ENCODE measurements around the gene BEST1.
"Not testable (repeated sequence)": the region's sequence is repeated elsewhere in the genome, so short reads cannot be mapped to it uniquely, and the experiment has no call there.

Gene BEST1

DNA sequence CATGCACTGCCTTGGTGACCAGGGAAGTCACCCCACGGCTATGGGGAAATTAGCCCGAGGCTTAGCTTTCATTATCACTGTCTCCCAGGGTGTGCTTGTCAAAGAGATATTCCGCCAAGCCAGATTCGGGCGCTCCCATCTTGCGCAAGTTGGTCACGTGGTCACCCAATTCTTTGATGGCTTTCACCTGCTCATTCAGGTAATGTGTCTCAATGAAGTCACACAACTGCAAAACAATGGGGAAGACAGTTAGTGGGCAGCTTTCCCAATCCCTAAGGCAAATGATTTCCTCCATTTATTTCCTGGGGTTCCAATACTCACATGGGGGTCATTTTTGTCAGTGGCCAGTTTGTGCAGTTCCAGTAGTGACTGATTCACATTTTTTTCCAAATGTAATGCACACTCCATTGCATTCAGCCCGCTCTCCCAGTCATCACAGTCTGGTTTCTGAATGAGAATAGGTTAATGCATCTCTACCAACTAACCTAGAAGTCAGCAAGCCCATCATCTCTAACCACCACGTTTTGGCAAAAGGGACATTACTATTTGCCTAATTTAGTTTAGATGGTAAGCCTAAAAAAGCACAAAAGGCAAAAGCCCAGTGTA lies 14.6 kb downstream of the BEST1 start:
- DNase-seq, result not testable (repeated sequence)

DNA sequence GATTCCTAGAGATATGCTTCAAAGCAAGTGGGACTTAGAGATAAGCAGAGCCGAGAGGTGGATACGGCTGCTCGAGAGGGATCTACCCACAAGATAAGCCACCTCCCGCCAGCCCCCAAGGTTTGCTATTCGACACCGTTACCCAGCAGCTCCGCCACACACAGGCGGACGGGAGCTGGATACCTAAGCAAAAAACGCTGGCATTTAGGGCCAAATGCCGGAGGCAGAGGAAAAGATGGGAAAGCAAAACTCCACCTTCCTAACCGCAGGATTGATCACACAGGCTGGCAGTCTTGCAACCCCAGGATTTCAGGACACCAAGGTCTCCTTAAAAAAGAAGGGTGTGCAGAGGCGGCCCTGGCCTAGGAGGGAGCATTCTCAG lies 16.6 kb downstream of the BEST1 start:
- DNase-seq, result peak; percentile 20

DNA sequence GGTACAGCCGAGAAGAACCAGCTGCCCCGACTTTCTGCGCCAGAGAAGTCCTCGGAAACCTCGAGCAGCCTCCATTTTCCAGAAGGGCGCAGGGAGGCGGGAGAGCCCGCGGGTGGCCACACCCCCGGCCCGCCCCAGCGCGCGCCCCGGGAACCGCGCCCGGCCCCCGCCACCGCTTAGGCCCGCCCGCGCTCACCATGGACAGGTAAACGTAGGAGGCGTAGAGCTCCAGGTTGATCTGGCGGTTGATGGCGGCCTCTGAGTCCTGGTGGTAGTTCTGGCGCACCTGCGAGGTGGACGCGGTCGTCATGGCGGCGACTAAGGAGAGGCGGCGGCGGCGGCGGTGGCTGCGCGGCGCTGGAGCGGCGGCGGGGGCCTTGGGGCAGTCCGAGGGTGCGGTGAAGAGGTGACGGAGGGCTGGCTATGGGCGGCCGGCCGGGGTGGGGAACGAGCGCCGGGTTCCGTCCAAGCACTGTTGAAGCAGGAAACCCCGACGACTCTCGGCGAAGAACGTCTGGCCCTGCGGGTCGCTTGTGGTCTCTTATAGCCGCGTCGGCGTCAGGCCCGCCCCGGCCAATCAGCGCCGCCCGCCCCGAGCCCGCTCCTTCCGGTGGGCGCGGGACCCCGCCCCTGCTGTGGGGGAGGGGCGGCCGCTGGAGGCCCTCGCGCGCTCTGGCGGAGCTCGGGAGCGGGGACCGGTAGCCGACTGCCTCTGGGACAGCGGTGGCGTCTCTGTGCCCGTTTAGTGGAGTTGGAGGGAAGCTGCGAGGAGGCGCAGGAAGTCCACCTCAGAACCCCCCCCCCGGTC lies 17.2 kb downstream of the BEST1 start, which contains the start of gene FTH1:
FTH1 (minus strand) TSS at position 519 of the 808 bp plus-strand sequence; CDS start at position 310, 209 bp downstream.
- DNase-seq, result peak; percentile 83

DNA sequence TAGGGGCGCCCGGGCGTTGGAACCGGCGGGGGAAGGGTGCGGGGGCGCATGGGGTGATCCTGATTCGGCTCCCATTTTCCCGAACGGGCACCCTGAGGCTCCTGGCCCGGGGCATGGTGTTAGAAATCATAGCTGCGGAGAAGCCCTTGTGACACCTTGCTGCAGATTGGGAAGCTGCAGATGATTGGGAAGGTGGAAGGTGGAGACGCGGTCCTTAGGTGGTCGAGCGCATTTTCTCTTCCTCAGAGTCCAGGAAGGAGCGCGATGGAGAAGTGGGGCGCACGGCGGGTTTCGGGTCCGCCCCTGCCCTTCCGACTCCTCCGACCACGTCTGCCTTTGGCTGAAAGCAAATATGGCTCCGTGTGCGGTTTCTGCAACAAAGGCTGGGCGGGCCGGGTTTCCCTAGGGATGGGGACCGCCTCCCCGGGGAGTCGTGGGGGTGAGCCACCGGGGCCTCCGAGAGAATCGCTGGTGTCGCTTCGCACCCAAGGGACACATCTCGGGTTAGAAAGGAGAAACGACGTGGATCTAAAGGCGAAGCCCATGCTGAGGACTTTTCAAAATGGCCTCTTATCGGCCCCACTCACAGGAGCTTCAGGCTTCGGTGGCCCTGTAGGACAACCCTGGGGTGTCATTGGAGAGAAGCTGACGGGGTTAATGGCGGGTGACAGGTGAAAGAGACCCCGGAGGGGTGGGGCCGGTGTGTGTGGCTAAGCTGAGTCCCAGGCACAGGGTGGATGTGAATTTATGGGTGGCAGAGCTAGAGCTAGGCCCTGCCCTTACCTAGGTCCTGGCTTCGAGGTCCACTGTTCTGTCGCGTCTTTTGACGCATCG lies 18.0 kb downstream of the BEST1 start:
- no peak for DNase-seq

DNA sequence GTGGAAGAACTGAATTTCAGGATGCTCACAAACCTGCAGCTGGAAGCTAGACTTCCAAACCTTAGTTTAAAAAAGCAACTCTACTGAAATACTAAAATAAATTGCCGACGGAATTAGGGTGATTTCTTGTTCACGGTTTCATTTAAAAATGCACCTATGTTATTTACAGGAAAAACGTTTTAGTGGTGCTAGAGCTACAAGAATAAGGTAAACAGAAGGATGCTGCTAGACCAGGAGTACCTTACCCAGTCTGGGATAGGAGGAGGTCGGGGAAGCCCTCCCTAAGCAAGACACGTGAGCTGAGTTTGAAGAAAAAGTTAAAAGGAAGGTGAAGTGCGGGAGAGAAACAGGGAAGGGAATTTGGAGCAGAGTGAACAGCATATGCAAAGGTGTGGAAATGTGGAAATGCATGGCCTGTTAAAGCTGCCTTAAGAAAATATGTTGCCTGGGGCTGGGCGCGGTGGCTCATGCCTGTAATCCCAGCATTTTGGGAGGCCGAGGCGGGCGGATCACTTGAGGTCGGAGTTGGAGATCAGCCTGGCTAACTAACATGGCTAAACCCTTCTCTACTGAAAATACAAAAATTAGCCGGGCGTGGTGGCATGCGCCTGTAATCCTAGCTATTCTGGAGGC lies 18.7 kb downstream of the BEST1 start:
- no peak for DNase-seq

DNA sequence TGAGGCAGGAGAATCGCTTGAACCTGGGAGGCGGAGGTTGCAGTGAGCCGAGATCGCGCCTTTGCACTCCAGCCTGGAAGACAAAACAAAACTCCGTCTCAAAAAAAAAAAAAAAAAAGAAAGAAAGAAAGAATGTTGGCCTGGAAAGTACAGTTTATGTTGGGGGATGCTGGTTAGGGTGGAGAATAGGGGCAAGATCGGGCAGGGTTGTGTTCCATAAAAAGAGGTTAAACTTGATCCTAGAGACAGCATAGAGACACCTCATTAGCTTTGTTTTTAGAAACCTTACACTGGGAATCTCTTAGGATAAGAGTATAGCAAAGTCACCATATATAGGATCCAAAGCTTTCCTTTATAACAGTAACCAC lies 19.2 kb downstream of the BEST1 start:
- no peak for DNase-seq

DNA sequence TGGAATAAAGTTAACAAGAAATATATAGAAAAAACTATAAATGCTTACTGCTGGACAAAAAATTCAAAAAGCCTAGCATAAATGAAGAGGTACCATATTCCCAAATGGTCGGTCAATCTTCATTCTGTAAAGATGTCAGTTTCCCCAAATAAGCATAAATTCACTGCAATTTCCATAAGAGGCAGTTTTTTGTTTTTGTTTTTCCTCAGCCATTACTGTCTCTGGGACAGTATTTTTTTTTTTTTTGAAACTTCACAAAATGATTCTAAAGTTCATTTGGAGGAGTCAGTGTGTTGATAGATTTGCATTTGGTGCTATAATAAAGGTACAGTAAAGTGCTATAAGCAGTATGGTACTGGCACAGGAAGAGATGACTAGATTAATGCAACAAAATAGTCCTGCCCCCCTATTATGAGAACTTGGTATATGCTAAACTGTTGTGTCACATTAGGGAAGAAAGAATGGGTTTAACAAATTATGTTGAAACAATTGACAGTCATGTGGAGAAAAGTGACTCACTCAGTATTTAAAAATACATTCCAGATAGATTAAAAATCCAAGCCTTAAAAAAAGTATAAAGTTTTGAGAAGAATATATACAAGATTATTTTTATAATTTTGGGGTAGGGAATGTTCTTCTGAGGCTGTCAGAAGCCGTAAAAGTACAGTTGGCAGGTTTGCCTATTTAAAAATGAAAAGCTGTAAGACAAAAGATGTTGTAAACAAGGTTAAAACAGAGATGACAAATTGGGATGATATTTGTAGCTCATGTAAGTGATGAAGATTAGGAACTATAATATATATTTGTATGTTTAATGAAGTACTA lies 19.9 kb downstream of the BEST1 start:
- no peak for DNase-seq

DNA sequence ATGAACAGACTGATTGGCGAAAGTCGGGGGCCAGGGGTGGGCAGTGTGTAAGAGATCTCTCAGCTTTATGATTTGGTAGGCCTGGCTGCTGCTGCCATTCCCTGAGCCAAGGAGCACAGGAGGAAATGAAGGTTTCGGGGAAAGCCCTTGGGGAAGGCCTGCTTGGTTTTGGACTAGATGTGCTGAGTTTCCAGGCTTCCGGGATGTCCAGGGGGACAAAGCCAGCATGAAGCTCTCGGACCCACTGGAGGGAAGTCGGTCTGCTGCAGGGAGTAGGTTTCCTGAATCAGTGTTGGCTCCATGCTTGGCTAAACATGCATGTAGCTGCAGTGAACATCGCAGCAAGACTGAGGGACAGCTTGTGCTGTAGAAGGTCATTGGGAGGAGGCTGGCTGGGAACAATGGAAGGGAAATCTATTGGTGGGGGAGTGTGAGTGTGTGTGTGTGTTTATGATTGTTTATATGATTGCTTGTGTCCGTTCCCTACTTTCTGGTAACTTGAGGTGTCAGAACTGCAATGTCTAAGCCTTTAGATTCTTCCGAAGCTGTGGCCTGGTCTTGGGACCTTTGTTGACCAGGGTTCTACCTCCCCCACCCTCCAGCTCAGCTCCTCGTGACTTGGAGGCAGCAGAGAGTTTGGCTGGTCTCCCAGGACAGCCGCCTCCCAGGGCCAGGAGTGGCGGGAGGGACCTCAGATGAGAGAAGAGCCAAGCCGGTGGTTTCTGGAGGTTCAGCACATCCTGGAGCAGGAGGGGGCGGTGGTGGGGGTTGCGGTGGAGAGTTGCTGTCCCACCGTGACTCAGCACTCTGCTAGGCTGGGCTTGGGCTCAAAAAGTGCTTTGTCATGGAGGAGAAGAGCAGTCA lies 21.3 kb downstream of the BEST1 start:
- peak; percentile 40 for DNase-seq

DNA sequence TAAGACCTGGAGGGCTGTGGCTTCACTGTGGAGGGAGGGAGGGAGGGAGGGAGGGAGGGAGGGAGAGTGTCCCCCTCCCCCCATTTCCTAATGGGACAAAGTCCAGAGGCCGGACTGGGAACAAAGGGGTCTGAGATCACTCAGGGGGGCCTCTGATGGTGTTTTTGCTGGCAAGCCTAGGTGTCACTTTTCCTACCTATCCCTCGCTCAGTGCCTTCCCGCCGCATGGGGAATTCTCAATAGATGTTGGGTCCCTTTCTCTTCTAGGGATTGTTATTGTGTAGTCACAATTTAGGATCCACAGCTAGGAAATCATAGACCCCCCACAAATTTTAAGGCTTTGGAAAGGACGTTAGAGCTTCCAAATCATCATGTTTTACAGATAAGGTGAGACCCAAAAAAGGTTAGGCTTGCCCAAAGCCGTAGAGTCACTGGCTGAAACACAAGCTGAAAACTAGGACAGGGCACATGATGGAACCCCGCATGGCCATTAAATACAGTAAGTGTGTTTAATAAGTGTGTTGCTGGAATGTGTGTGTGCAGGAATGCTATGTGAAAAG lies 22.0 kb downstream of the BEST1 start:
- no peak for DNase-seq

DNA sequence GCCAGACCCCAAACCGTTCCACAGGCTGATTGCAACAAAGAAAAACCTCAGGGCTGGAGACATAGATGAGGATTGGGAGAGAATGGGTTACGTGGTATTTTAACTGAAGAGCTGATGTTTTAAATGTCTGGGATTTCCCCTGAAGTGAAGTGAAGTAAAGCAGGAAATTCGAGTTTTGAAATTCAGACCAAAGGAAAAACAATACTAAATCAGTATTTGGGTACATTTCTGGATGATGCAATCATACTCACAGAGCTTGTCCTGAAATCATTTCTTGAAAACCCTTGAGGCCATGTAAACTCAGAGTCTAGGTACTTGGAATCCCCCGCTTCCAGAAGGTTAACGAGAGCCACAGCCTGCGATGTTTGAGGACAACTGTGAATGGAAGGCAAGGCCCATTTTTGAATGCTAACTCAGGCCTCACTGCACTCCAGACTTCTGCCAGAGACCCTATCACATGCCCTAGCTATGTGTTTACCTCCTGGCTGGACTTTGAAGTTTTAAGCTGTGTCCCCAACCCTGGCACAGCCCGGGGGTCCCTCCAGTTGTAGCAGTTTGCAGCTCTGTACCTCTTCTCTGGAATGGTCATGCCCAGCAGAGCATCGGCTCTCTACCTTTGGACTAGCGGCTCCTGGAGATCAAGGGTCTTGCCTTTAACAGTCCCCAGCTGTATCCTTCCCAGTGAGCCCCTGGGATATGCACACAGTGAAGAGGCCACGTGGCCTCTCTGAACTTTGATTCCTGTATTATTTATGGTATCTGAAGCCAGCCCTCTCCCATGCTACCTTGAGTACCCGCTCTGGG lies 22.7 kb downstream of the BEST1 start:
- DNase-seq, result no peak

DNA sequence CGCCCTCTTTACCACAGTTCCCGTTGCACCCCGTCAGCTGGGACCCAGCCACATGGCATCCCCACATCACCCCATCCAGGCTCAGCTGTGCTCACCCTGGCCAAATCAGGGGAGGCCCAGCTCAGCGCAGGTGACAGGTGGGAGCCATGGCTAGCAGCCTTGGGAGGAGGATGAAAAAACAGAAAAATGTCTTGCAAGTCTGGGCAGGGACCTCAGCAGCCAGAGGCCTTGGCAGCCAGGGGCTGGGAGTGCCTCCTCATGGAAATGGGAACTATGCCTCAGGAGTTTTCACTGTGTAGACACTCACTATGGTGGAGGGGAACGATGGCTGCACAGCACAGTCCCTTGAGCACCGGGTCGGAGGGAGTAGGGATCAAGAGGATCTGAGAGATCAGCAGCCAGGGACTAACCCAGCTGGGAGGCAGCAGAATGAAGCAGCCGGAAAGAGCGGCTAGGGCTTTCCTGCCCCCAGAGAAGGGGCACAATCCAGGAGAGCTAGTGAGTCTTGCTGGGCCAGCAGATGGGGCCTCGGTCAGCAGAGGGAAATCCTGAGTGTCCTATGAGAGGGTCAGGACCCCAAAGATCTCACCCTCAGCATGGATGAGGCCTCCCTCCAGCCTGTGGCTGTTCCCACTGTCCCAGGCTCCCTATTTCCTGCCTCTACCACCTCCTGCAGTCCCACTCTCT lies 23.5 kb downstream of the BEST1 start:
- DNase-seq, result no peak

DNA sequence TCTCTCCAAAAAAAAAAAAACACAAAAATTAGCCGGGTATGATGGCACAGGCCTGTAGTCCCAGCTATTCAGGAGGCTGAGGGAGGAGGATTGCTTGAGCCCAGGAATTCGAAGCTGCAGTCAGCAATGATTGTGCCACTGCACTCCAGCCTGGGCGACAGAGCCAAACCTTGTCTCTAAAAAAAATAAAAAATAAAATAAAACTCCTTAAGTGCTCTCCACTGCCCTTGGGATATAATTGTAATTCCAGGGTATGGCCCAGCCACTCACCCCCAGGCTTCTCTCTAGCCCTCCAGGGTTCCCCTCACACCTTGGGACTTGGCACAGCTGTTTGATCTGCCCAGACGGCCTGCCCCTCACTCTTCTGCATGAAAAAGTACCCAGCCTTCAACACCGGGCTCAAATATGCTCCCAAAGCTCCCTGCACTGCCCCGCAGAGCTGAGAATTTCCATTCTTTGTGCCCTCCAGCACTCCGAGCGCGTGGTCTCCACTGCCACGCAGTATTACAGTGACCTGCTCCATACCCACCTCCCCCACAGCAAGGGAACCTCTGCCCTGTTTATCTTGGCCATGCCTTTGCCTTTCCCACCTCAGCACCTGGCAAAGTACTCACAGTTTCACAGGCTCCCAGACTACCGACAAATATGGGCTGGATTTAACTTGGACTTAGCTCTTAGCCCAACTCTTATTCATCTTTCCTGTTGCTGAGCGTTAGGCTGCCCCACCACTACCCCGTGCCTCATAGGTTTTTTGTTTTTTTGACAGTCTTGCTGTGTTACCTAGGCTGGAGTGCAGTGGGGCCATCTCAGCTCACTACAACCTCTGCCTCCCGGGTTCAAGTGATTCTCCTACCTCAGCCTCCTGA lies 24.8 kb downstream of the BEST1 start:
- no peak for DNase-seq

DNA sequence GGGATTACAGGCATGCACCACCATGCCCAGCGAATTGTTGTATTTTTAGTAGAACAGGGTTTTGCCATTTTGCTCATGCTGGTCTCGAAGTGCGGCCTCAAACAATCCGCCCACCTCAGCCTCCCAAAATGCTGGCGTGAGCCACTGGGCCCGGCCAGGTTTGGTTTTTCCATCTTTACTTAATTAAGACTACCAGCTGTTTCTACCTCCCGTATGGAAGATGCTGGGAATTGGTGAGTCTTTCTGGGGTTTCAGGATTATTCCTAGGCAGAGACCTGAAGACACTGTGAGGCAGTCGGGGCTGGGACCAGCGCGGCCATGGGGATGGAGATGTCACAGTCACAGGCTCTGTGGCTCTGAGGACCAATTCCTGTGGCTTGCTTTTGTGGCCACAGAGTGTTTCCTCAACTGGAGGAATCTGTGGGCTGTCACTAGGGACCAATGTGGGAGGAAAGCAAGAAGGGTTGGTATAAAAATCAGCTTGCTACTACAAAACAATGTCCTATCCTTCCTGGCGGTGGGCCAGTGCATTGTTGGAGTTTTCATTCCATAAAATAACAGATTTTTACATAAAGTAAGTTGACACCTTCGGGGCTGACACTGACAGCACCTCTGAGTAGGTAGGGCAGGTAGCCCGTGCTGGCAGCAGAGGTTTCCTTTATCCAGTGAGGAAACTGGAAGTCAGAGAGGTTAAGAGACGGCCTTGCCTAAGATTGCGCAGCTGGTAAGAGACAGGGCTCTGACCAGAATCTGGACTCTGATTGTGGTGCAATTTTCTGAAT lies 25.7 kb downstream of the BEST1 start:
- no peak for DNase-seq

DNA sequence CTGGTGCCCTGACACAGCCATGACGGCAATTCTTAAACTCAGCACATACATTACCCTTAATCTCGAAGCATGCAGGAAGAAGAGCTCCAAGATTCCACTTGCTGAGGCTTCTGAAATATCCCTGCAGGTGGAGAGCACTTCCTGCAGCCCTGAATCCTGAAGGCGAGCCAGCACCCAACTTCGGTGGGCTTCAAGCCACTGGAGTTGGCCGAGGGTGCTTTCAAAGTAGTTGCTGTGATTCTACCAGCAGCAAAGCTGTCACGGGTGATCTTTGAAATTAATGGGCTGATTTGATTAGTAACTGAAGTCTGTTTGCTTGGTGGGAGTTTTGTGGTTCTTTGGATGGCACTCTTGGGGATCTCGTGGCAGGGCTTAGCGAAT lies 26.3 kb downstream of the BEST1 start:
- DNase-seq, result no peak

DNA sequence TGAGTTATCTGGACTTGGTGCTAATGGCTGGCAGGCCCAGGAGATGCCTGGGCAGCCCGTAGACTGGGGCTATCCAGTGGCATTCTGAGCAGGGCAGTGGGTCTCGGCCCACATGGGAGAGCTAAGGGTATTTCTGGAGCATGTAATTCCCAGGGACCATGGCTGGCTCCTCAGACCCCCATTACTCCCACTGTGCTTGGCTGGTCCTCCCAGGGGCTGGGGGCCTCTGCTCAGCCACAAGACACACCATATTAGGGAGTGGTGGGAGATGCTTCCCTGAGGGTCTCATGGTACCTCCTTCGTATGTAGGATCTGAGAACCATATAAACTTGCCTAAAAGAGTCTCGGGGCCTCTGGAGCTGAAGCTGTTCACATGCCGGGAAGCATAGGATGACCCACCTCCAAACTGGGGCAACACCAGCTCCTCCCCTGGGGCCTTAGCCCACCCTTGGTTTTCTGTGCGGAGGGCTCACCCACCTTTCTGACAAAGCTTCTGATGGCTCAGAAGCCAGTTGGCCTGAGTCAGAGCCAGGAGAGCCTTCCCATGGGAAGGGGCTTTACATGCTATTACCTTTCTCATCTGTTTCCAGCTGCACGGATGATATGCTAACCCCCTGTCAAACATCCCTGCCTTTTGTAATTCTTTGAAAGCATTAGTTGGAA lies 26.8 kb downstream of the BEST1 start:
- no peak for DNase-seq

DNA sequence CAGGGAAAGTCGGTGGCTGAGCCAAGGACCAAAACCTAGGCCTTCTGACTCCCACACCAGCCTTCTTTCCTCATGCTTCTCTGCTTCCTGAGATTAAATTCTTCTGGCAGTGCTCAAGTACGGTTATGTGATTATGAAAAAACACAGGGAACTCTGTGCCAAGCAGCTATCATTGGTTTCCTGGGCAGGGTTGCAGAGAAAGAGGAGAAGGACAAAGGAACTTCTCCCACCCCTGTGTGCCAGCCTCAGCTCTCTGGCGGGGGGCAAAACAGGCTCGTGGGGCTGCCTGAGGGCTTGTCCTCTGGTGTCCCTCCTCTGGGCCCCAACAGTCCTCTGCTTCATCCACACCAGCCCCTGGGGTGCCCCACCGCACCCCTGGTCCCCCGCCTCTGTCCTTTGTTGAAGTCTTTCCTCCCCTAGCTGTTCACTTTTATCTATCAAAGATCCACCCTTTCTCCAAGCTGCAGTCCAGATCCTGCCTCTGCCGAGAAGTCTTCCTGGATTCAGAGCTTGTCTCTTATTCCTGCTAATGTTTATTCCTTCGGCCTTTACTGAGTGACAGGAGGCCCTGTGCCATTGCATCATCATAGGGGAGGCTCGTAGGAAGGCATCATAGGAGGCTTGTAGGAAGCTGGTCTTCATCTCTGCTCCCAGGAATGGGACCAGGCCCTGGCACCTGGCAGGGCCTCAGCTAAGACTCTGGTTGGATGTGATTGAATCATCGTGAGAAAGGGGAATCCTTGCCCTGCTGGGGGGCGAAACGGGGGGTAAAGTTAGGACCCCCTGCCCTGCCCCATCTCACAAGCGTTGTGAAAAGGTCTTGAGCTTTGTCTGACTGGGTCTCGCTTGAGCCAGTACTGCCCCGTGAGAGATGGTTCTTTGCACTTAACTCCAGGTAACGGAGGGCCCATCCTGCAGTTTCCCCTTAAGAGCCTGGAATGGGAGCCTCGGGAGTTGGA lies 28.8 kb downstream of the BEST1 start:
- no peak for DNase-seq
